ENCODE results near the gene CLDN15.

- TF ChIP-seq POLR2A (IDR thresholded peaks at IDR 0.05) (peak in 1 of 2 donors; percentile 57), CTCF (IDR thresholded peaks at IDR 0.05) (no peak)
These were observed 3.0 kb downstream of the CLDN15 start for GRCh38 chr7:101234636-101235035.

All from Peyer's patch (tissue), 4 donors.